ENCODE measurements around the gene KIF26A. TPM values are rescaled to one million over a fixed set of nuclear protein-coding genes. Genes with fewer than 3 reads are reported as not detected.

KIF26A gene
- total and polyA plus RNA-seq, 2 of the 13 experiments (the other 11 are each of a cell fraction or from before 2014, with no cell fraction given) = not detected

DNA sequence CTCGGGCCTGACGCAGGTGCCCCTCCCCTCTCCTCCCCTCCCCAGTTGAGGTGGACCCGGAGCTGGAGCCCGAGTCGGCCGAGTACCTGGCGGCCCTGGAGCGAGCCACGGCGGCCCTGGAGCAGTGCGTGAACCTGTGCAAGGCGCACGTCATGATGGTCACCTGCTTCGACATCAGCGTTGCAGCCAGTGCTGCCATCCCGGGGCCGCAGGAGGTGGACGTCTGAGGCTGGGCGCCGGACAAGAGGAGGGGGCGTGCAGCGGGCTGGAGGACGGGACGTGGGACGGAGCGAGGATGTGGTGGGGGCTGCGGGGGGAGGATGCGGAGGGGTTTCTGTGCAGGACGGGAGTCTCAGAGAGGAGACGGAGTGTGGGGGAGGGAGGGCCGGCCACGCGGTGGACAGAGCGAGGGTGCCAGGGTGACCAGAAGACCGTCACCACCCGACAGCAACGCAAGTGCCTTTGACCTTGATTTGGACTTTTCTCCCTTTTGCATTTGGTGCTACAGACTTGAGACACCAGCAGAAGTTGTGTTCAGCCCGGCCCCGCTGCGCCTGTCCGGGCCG, 41.3 kb downstream of the KIF26A start:
- CTCF ChIA-PET (ENCODE audit: low intra/inter-chr PET ratio, low total read pairs) = no interaction called here

DNA sequence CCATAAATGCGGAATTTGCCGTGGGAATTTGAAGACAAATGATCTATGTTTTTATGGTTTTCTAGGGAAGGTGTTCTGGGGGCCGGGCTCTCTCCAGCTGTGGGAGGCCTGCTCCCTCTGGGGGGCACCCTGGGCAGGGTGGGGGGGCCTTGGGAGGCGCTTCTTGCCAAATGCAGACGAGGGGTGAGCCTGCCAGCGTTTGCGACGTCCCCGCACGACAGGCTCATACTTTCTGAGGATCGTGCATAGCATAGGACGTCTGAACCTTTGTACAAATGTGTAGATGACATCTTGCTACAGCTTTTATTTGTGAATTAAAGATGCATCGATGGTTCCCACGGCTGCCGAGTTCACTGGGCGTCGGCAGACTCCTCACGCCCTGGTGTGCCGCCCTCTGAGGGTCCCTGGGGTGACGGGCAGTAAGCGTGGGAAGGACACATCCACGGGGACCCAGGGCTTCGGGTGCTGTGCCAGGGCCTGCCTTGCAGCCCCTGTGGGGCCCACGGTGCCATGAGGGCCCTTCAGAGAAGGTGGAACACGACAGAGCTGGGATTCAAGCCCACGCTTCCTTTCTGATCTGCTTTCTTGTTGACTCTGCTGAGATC, 42.3 kb downstream of the KIF26A start:
- no peak for FAIRE-seq
- no peak for ATAC-seq
- H3K4me2 ChIP-seq (ENCODE audit: low read depth, low read length) = no peak overlapping the region
- H3K9me3 ChIP-seq (ENCODE audit: low read length) = no peaks in the 10 kb centered on the region
- no peaks in the 10 kb centered on the region for H3K4me1 ChIP-seq (ENCODE audit: insufficient read depth, low read length)
- no peak overlapping the region for H3K27ac ChIP-seq (ENCODE audit: extremely low read length, insufficient read depth, low read length)
- ChIA-PET CTCF (ENCODE audit: low intra/inter-chr PET ratio, low total read pairs) (no interaction called here), POLR2A (no interaction called here)
- in situ Hi-C loops (cut with HindIII; ENCODE audit: extremely low pct_ligation_motif_present, low pct_unique_long_range_greater_than_20kb) (no loop called here), intact Hi-C loops (cut with micrococcal nuclease; ENCODE audit: unreplicated experiment) (no loop called here)
- no peak overlapping the region for H3K4me3 ChIP-seq (replicated peaks in 1 of 3; ENCODE audit: insufficient read depth in 1 of 3, low read depth in 2 of 3, low read length in 3 of 3)
- peaks cover 18 to 31% of the 10 kb centered on the region in 2 experiments; a peak in 4 of 5 replicates for H3K27me3 ChIP-seq (ENCODE audit: control insufficient read depth in 1 of 2, insufficient read depth in 2 of 2, low read length in 2 of 2)
- H3K9ac ChIP-seq (ENCODE audit: insufficient read depth, low read depth, low read length) = no peak overlapping the region
- DNase-seq (ENCODE audit: low spot score) = no peak
- no peaks in the 10 kb centered on the region for H3K36me3 ChIP-seq (replicated peaks in 1 of 2; ENCODE audit: control insufficient read depth in 1 of 2, insufficient read depth in 2 of 2, low read length in 2 of 2)
- WGBS (ENCODE audit: low lambda C conversion rate) = 43% methylated on average over 10 of the region's 26 CpGs
- no TSS peak for BruUV-seq (replicated peaks)
- no peaks in the 10 kb centered on the region for H4K20me1 ChIP-seq (ENCODE audit: insufficient read depth, low read length)
- H2AFZ ChIP-seq (ENCODE audit: low read length) = no peak overlapping the region
- no peaks in the 10 kb centered on the region for H3K79me2 ChIP-seq (ENCODE audit: insufficient read depth, low read length)
- TF ChIP-seq, protein P1, sequence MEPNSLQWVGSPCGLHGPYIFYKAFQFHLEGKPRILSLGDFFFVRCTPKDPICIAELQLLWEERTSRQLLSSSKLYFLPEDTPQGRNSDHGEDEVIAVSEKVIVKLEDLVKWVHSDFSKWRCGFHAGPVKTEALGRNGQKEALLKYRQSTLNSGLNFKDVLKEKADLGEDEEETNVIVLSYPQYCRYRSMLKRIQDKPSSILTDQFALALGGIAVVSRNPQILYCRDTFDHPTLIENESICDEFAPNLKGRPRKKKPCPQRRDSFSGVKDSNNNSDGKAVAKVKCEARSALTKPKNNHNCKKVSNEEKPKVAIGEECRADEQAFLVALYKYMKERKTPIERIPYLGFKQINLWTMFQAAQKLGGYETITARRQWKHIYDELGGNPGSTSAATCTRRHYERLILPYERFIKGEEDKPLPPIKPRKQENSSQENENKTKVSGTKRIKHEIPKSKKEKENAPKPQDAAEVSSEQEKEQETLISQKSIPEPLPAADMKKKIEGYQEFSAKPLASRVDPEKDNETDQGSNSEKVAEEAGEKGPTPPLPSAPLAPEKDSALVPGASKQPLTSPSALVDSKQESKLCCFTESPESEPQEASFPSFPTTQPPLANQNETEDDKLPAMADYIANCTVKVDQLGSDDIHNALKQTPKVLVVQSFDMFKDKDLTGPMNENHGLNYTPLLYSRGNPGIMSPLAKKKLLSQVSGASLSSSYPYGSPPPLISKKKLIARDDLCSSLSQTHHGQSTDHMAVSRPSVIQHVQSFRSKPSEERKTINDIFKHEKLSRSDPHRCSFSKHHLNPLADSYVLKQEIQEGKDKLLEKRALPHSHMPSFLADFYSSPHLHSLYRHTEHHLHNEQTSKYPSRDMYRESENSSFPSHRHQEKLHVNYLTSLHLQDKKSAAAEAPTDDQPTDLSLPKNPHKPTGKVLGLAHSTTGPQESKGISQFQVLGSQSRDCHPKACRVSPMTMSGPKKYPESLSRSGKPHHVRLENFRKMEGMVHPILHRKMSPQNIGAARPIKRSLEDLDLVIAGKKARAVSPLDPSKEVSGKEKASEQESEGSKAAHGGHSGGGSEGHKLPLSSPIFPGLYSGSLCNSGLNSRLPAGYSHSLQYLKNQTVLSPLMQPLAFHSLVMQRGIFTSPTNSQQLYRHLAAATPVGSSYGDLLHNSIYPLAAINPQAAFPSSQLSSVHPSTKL (CRISPR knock-in tag; IDR thresholded peaks at IDR 0.05) = no peak
- TF ChIP-seq ATRX (CRISPR knock-in tag; IDR thresholded peaks at IDR 0.05; ENCODE audit: borderline replicate concordance) (no peak), TSC22D2 (CRISPR knock-in tag; IDR thresholded peaks at IDR 0.05; ENCODE audit: borderline replicate concordance) (no peak), NCOA2 (CRISPR knock-in tag; IDR thresholded peaks at IDR 0.05) (no peak), NR2F6 (IDR thresholded peaks at IDR 0.05) (no peak), NR2F6 (CRISPR knock-in tag; IDR thresholded peaks at IDR 0.05) (no peak), ZNF333 (CRISPR knock-in tag; IDR thresholded peaks at IDR 0.05; ENCODE audit: borderline replicate concordance) (no peak), FOXP1 (IDR thresholded peaks at IDR 0.05) (no peak), FOXP1 (CRISPR knock-in tag; IDR thresholded peaks at IDR 0.05) (no peak)
- TF ChIP-seq, protein P2, sequence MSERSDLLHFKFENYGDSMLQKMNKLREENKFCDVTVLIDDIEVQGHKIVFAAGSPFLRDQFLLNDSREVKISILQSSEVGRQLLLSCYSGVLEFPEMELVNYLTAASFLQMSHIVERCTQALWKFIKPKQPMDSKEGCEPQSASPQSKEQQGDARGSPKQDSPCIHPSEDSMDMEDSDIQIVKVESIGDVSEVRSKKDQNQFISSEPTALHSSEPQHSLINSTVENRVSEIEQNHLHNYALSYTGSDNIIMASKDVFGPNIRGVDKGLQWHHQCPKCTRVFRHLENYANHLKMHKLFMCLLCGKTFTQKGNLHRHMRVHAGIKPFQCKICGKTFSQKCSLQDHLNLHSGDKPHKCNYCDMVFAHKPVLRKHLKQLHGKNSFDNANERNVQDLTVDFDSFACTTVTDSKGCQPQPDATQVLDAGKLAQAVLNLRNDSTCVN (CRISPR knock-in tag; IDR thresholded peaks at IDR 0.05; ENCODE audit: borderline replicate concordance) = no peak
- TF ChIP-seq, protein P3, sequence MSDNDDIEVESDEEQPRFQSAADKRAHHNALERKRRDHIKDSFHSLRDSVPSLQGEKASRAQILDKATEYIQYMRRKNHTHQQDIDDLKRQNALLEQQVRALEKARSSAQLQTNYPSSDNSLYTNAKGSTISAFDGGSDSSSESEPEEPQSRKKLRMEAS (IDR thresholded peaks at IDR 0.05) = no peak

More for the DNA sequence above, 41.3 kb downstream of the KIF26A start:
- DNase-seq (ENCODE audit: low spot score) = no peak
- BruUV-seq (replicated peaks) = no TSS peak
- no peak for TF ChIP-seq TMF1 (CRISPR knock-in tag; IDR thresholded peaks at IDR 0.05; ENCODE audit: low read depth)
- TF ChIP-seq RFX1 (IDR thresholded peaks at IDR 0.05) = no peak
- TF ChIP-seq, protein P4, sequence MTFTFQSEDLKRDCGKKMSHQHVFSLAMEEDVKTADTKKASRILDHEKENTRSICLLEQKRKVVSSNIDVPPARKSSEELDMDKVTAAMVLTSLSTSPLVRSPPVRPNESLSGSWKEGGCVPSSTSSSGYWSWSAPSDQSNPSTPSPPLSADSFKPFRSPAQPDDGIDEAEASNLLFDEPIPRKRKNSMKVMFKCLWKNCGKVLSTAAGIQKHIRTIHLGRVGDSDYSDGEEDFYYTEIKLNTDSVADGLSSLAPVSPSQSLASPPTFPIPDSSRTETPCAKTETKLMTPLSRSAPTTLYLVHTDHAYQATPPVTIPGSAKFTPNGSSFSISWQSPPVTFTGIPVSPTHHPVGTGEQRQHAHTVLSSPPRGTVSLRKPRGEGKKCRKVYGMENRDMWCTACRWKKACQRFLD (CRISPR knock-in tag; IDR thresholded peaks at IDR 0.05; ENCODE audit: borderline replicate concordance) = no peak
- no peak overlapping the region for H3K4me3 ChIP-seq (replicated peaks in 1 of 3; ENCODE audit: insufficient read depth in 1 of 3, low read depth in 2 of 3, low read length in 3 of 3)
- WGBS (ENCODE audit: low lambda C conversion rate) = 48% methylated on average over 18 of the region's 42 CpGs
- peaks cover 20 to 41% of the 10 kb centered on the region in 2 experiments; a peak in 4 of 5 replicates for H3K27me3 ChIP-seq (ENCODE audit: control insufficient read depth in 1 of 2, insufficient read depth in 2 of 2, low read length in 2 of 2)
- POLR2A ChIA-PET = no interaction called here
- no peak overlapping the region for H2AFZ ChIP-seq (ENCODE audit: low read length)
- ATAC-seq = no peak
- H3K9me3 ChIP-seq (ENCODE audit: low read length) = no peaks in the 10 kb centered on the region
- no peak for FAIRE-seq
- in situ Hi-C loops (cut with HindIII; ENCODE audit: extremely low pct_ligation_motif_present, low pct_unique_long_range_greater_than_20kb) (no loop called here), intact Hi-C loops (cut with micrococcal nuclease; ENCODE audit: unreplicated experiment) (no loop called here)
- no peak overlapping the region for H3K27ac ChIP-seq (ENCODE audit: extremely low read length, insufficient read depth, low read length)
- H3K4me1 ChIP-seq (ENCODE audit: insufficient read depth, low read length) = no peaks in the 10 kb centered on the region
- no peak overlapping the region for H3K4me2 ChIP-seq (ENCODE audit: low read depth, low read length)
- no peaks in the 10 kb centered on the region for H4K20me1 ChIP-seq (ENCODE audit: insufficient read depth, low read length)
- no peaks in the 10 kb centered on the region for H3K36me3 ChIP-seq (replicated peaks in 1 of 2; ENCODE audit: control insufficient read depth in 1 of 2, insufficient read depth in 2 of 2, low read length in 2 of 2)
- no peak overlapping the region for H3K9ac ChIP-seq (ENCODE audit: insufficient read depth, low read depth, low read length)
- no peaks in the 10 kb centered on the region for H3K79me2 ChIP-seq (ENCODE audit: insufficient read depth, low read length)

All from HepG2 (cell line).